Activated naive CD4-positive, alpha-beta T cell (primary cell): ENCODE measurements around the gene AP4M1.
"Not testable (repeated sequence)": the region's sequence is repeated elsewhere in the genome, so short reads cannot be mapped to it uniquely, and the experiment has no call there.

Experiments
- DNase-seq, 4 experiments: peaks; one replicate each; lab custom pipeline; 2025; lab: John Stamatoyannopoulos, UW

AP4M1 gene

DNA sequence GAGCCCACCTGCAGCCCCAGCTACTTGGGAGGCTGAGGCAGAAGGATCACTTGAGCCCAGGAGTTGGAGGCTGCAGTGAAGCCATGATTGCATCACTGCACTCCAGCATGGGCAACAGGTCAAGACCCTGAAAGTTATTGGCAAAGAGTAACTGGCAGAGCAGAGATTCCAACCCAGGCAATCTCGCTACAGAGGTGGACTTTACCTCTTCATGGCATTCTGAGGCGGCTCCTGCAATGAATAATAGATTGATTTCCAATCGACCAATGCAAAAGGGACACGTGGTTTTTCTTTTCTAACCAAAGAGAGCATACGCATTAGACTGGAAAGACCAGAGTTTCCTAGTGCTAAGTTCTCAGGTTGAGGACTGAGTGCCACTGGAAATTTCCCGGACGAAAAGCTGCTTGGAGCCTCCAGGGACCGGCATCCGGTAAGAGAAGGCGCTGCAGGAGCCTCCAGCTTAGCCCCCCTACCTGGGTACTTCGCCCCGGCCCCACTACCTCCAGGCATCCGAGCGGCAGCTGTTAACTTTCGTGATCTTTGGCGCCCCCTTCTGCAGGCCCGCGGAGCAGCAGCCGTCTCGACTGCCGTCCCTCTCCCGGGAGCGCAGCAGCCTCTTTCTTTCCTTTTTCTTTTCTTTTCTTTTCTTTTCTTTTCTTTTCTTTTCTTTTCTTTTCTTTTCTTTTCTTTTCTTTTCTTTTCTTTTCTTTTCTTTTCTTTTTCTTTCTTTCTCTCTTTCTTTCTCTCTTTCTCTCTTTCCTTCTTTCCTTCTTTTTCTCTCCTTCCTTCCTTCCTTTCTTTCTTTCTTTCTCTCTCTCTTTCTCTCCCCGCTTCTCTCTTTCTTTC lies 29.4 kb downstream of the AP4M1 start:
- peak; percentile 54 to 88 (median 84) for DNase-seq

DNA sequence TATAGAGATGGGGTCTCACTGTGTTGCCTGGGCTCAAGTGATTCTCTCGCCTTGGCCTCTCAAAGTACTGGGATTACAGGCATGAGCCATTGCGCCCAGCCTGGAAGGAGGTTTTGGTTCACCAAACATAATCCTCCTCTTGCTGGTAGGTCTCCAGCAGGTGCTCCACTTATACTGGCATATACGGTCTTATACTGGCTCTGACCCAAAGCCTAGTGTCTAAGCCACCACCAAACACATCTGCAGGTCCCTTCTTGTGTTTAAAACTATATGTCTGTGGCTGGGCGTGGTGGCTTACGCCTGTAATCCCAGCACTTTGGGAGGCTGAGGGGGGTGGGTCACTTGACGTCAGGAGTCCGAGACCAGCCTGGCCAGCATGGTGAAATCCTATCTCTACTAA lies 30.7 kb downstream of the AP4M1 start:
- DNase-seq, result no peak

DNA sequence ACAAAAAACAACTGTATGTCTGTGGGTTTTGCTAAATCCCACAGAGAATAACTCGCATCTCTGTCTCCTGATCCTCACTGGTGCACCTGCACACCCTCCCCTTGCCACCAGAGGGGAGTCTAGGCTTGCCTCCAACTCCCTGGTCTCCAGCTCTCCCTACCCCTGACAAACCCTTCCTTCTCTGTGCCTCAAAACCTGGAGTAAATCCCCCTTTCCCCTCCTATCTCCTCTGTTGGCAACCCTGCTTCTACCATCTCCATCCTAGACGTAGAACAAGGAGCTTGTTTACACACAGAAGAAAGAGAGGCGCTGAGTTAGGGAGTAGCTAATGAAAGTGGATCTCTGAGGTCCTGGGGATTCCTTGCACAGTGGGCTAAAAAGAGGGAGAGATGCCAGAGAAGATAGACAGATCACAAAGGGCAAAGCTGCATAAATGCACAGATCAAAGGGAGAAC lies 31.3 kb downstream of the AP4M1 start:
- peak in 2 of 4 experiments; percentile 38 to 51 for DNase-seq

DNA sequence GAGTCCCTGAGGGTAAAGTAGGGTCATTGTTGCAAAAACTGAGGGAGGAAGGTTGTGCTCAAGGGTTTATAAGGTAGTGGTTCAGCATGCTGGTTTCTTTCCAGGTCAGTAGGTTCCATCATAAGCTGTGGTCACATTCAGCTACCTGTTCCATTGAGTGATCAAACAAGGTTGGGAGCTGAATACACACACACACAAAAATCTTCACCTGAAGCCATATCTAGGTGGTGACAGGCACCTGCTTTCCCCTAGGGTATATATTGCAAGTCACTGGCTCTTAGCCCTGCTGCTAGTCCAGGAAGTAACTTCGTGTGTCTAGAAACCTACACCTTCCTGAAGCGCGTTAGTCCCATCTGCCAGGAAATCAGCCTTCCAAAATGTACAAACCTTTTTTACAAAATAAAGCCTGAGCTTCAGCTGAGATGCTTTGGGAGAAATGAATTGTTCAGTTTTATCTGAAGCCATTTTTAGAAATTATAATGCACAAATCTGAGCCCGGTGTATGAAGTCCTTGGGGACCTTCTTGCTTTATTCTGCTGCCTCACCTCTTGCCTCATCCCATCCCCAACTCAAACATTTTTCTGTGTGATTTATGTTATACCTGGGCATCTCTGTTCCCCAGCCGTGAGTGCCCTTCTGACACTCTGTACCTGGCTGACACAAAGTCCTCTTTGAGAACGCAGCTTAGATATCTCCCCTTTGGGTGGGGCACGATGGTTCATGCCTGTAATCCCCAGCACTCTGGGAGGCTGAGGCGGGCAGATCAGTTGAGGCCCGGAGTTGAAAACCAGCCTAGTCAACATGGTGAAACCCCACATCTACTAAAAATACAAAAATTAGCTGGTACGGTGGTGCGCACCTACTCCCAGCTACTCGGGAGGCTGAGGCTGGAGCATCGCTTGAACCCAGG lies 36.7 kb downstream of the AP4M1 start:
- DNase-seq, result no peak

DNA sequence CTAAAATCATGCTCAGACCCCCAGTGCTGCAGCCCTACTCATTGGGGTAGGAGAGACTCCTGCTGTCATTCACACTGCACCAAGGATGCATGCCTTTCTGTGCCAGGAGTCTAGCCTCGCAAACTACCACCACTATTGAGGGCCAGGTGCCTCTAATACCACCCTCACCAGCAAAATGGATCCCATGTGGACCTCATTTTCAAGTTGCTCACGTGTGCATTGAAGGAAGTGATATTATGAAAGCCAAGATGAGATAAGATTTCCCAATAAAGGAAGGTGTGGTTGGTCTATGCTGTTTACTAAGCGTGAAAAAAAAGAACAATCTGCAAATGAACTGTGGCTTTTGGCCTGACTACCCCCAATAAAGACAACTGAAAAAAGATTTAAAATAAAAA lies 40.1 kb downstream of the AP4M1 start:
- DNase-seq, result no peak

DNA sequence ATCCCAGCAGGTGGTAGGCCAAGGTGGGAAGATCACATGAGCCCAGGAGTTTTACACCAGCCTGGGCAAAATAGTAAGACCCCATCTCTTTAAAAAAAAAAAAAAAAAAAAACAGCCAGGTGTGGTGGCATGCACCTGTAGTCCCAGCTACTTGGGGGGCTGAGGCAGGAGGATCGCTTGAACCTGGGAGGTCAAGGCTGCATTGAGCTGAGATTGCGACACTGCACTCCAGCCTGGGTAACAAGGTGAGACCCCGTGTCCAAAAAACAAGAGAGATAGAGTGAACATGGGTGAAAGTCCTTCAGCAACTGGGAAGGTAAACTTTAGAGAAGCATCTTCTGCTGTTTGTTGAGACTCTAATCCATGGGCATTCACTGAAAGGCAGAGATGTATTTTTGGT lies 41.0 kb downstream of the AP4M1 start:
- DNase-seq, result no peak

DNA sequence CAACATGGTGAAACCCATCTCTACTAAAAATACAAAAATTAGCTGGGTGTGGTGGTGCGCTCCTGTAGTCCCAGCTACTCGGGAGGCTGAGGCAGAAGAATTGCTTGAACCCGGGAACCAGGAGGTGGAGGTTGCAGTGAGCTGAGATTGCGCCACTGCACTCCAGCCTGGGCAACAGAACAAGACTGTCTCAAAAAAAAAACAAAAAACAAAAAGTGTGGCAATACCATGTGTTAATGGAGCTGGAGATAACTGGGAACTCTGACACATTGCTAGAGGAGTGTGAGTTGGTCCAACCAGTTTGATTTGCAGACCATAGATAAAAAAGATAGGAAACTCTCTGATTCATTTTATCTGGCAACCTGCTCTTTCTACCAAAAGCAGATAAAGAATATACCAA lies 44.9 kb downstream of the AP4M1 start:
- DNase-seq, result not testable (repeated sequence)

DNA sequence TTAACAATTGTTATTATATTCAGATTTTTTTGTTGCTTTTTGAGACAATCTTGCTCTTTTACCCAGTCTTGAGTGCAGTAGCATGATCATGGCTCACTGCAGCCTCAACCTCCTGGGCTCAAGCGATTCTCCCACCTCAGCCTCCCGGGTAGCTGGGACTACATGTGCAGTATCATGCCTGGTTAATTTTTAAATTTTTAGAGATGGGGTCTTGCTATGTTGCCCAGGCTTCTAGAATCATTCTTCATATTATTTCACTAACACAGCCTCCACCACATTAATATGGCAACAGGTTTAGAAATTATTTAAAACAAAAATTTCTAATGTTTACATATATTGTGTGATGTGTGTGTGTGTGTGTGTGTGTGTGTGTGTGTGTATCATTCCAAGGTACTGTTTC lies 45.8 kb downstream of the AP4M1 start:
- no peak for DNase-seq

DNA sequence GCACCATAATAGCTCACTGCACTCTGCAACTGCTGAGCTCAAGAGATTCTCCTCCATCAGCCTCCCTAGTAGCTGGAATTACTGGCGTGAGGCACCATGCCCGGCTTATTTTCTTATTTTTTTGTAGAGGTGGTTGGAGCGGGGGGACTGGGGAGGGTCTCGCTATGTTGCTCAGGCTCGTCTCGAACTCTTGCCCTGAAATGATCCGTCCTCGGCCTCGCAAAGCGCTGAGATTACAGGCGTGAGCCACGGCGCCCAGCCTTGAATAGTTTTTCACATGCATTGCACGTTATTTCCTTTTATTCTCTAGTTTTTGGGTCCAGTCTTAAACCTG lies 46.7 kb downstream of the AP4M1 start:
- DNase-seq, result no peak

DNA sequence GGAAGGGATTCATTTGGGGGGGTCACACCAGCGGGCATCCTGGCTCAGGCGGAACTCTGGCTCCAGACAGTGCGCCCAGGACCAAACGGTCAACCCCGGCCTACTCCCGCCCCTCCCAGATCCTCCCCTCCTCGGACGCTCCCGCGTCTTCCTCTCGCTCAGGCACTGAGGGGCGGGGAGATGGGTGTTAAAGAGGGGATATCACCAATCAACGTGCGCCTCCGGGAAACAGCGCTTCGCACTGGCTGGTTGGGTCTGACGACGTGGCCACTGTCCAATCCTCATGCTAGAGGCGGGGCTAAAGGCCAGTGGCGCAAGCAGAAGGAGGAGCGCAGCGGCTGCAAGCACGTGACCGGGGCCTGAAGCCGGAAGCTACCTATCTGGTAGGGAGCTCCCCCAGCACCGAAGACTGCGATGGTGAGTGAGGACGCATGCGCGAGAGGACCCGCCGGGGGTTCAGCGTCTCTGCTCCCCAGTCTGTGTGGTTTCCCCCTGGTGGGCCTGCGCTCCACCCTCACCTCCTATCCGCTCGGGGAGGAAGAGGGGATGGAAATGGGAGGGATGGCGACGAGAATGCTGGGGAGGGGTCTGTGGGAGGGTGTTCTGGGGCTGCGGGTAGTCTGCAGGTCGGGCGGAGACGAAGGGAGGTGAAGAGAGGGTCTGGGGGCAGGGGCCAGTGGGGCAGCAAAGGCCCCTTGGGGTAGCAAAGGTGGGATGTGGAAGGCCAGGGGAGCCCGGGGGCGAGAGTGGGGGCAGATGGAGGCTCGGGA lies 47.3 kb downstream of the AP4M1 start, which contains the start of gene LAMTOR4:
Gene LAMTOR4, plus strand, starts transcription at position 360 of the 770 bp plus-strand sequence. Its CDS starts 55 bp downstream, at position 415.
- DNase-seq, result peak; percentile 86 to 96 (median 92)

DNA sequence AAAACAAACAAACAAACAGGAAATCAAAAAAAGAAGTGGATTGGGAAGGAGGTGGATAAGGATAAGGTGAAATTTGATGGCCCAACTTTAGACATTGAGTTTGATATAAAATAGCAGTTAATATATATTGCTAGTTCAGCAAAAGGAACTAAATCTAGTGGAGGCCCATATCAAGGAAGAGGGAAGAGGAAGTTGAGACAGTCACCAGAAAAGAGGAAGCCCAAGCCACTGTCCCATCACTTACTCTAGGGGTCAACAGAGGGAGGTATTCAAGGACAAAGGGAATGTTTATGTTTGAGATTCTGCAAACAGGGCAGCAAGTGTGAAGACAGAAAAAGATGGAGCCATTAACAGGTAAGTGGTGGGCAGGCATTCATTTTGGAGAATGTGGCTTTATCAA lies 51.0 kb downstream of the AP4M1 start:
- DNase-seq, result no peak

DNA sequence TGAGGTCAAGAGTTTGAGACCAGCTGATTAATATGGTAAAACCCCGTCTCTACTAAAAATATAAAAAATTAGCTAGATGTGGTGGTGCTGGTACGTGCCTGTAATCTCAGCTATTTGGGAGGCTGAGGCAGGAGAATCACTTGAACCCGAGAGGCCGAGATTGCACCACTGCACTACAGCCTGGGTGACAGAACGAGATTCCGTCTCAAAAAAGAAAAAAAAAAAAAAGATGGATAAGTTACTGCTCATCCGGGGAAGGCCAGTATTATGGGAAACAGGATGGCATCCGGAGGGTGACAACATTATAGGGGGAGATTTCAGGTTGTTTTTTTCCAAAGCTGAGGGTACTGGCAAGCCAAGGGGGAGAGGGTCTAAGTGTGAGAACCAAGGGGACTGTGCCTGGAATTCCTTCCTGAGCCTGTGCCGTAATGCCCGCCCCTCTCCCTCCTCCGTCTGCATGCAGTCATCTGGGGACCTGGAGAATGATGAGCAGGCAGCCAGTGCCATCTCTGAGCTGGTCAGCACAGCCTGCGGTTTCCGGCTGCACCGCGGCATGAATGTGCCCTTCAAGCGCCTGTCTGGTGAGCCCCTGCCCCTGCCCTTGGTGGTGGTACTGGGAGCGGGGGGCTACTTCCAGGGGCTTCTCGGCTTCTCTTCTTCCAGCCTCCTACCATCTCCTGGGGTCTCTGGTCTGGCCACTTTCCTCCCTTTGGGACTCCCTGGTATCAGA lies 51.7 kb downstream of the AP4M1 start:
- DNase-seq, result no peak

DNA sequence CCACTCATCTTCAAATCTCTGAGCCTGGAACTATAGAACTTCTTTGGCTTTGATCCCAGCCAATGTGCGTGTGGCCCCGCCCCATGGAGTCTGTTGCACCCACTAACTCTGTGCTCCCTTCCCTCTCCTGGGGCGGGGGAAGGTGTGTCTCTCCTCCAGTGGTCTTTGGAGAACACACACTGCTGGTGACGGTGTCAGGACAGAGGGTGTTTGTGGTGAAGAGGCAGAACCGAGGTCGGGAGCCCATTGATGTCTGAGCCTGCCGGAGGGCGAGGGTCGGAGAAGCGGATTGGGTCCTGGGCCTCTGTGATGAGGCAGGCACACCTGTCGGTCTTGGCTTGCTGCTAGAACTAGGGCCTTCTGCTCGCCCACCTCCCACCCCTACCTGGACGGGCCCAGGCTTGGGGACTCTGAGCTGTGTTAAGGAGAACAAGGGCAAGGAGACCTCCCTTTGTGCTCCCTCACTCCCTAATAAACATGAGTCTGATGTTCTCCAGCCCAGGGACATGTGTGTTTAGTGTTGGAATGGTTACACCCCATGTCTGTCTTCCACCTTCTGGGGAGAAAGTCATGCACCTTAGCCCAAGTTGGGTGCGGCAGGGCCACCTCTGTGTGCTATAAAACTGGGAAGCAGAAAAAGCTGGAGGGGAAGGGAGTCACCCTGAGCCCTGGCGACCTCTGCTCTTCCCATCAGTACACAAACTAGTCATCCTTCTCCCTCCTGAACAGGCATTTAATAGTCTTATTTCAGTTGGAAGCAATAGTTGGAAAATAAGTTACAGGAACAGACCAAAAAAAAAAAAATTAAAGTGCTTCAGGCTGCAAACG lies 52.5 kb downstream of the AP4M1 start:
- DNase-seq, result no peak

DNA sequence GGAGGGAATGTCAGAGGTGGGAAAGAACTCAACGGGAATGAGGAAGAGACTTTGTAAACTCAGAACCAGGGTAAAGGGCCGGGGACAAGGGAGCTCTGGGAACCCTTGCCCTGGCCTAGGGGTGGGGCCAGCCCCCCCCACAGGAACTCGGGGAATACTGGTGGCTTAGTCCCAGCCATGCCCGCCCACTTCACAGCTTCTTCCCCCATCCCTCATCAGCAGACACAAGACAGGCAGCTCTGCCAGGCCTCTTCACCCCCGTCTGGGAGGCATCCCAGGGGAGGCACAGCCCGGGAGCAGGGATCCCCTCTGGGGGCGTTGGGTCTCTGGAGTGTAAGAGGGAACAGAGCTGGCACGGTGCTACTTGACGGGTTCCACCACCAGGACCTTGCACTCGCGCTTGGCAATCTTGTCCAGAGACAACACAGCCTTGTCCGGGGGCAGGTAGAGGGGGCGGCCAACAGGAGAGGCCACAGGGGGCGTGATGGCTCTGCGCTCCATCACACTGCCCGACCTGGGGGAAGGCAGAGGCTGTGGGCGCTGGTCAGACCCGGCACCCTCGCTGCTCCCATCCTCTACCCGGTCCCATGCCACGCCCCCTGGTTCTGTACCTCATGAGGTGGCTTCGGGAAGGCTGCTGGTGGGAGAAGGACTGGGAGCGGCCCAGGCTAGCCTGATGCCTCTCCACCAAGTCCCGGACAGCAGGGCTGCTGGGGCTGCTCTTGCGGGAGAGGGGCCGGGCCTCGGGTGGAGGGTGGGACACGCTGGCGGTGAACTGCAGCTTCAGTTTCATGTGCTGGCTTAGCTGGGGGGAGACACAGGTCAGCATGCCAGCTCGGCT lies 53.4 kb downstream of the AP4M1 start:
- no peak for DNase-seq

DNA sequence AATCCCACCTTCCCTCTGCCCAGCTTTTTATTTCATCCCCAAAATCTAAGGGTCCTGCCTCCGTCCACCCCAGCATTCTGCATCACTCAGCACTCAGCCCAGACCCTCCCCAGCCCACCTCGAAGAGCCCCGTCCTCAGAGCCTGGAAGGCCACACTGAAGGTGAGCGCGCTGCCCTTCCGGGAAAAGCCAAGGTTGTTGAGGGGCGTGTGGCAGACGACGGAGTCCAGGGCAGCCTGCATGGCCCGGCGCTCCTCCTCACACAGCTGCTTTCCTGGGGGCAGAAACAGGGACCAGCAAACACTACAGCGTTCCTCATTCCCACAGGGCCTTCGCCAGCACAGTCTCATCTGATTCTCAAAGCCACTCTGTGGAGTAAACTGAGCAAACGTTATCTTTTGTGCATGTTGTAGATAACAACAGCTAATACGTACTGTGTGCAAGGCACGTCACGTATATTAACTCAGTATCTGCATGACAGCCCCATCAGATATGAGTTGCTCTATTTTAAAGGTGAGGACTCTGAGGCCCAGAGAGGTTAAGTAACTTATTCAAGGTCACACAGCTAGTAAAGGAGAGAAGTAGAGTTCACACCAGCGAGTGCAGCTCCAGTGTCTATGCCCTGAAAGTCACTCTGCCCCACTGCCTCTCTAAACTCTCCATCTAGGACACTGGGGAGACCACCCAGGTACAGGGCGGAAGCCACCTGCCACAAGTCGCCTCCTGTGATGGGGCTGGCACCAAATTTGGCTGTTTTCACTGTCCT lies 54.3 kb downstream of the AP4M1 start:
- DNase-seq, result no peak

DNA sequence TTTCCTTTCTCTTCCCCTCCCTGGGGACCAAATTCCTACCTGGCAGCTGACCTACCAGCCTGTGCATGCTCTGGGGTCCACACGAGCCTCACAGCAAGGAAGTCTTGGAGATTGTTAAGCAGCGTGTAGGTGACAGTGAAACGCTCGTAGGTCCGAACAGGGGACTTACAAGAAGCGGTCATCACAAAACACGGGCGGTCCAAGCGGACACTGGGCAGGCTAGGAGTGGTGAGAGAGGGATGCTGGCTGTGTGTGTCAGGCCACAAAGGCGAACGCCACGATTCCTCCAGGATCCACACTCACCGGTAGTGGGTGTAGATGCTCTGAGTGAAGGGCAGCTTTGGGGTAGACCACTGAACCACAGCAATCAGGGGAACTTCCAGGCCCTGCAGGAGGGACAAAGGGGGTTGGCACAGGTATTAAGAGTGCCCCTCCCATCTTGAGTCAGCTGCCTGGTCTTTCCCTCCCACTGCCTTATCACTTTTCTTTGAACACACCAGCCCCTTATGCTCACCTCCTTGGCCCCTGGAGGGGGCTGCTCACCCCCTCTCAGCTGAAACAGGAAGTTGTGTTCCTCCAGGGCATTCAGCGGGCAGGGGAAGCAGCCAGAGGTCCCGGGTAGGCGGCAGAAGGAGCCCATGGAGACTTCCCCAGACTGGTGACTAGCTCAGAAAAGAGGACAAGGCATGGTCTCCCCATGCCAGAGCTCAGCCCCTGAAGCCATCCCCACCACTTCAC lies 55.1 kb downstream of the AP4M1 start:
- DNase-seq, result no peak

DNA sequence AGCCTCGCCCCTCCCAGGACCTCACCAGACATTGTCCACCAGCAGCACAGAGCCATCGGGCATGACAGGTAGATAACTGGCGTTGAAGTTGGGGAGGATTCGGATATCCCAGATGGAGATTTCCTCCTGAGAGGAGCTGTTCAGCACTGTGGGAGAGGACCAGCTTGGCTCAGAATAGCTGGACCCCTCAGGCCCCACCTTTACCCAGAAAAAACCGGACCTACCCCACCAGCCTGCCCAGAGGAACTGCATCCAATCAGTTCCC lies 55.6 kb downstream of the AP4M1 start:
- no peak for DNase-seq
